SK-N-SH (cell line): ENCODE data around the gene ARID1B. TPM values are rescaled to one million over a fixed set of nuclear protein-coding genes. Genes with fewer than 3 reads are reported as not detected.

Experiments
- CTCF ChIA-PET: fragments of 300-600, 350-600 bp; formaldehyde crosslinking; extraction: SDS; loops from one replicate; lab custom pipeline; 2021; lab: Yijun Ruan, JAX
- POLR2A ChIA-PET: fragments of 350-600 bp; sonication (Branson Sonifier 250); formaldehyde crosslinking; extraction: SDS; loops from one replicate; lab custom pipeline; 2020; ENCODE audit warnings: antibody characterized with exemption, inconsistent platforms; lab: Yijun Ruan, JAX
- DNase-seq: peaks from one replicate; pipeline ENCODE4 v3.0.0; 2012
- H2AFZ ChIP-seq: fragments of 200-600 bp; sonication (generic); 2 replicates; pipeline ENCODE4 v1.8.1; 2016; ENCODE audit warnings: antibody characterized with exemption, mild to moderate bottlenecking, low read depth
- H3F3A ChIP-seq: fragments of 200-600 bp; sonication (generic); replicated peaks from 2 replicates; pipeline ENCODE3; 2016; ENCODE audit warnings: antibody characterized with exemption, mild to moderate bottlenecking; ENCODE audit not compliant: insufficient read depth
- H3K27ac ChIP-seq, 2 experiments: fragments of 200-500 bp in 1 of 2; fragments of 200-600 bp in 1 of 2; sonication (Bioruptor generic) in 1 of 2; sonication (generic), shearing (Covaris generic) in 1 of 2; 2 replicates each; pipeline versions ENCODE4 v1.5.1 to v1.6.1; 2014 to 2016; ENCODE audit warnings: low read depth in 2 of 2, inconsistent platforms in 1 of 2, low read length in 1 of 2, mild to moderate bottlenecking in 1 of 2, mixed read lengths in 1 of 2
- H3K27me3 ChIP-seq: fragments of 200-600 bp; sonication (generic), shearing (Covaris generic); 2 replicates; pipeline ENCODE4 v1.6.1; 2016; ENCODE audit warnings: mixed run types; ENCODE audit not compliant: insufficient read depth
- H3K36me3 ChIP-seq, 2 experiments: fragments of 200-500 bp in 1 of 2; fragments of 200-600 bp in 1 of 2; sonication (Bioruptor generic) in 1 of 2; sonication (generic) in 1 of 2; replicated peaks in 1 of 2; 2 replicates each; pipeline versions ENCODE3 to v1.5.1; 2014 to 2016; ENCODE audit warnings: low read length in 1 of 2, mild to moderate bottlenecking in 1 of 2; ENCODE audit not compliant: insufficient read depth in 2 of 2, control insufficient read depth in 1 of 2
- H3K4me1 ChIP-seq, 2 experiments: fragments of 200-500 bp in 1 of 2; fragments of 200-600 bp in 1 of 2; sonication (Bioruptor generic) in 1 of 2; sonication (generic), shearing (Covaris generic) in 1 of 2; 2 replicates each; pipeline versions ENCODE4 v1.5.1 to v1.6.1; 2014 to 2016; ENCODE audit warnings: low read depth in 1 of 2, low read length in 1 of 2, mixed run types in 1 of 2; ENCODE audit not compliant: insufficient read depth in 2 of 2, control insufficient read depth in 1 of 2
- H3K4me2 ChIP-seq: fragments of 200-600 bp; sonication (generic), shearing (Covaris generic); 2 replicates; pipeline ENCODE4 v1.6.1; 2017; ENCODE audit warnings: mixed run types
- H3K4me3 ChIP-seq, 2 experiments: fragments of 200-500 bp in 1 of 2; fragments of 200-600 bp in 1 of 2; sonication (Bioruptor generic) in 1 of 2; sonication (generic), shearing (Covaris generic) in 1 of 2; 2 replicates each; pipeline versions ENCODE4 v1.5.1 to v1.8.1; 2014 to 2016; ENCODE audit warnings: low read depth in 2 of 2, inconsistent platforms in 1 of 2, low read length in 1 of 2, mild to moderate bottlenecking in 1 of 2, mixed read lengths in 1 of 2, moderate library complexity in 1 of 2
- H3K79me2 ChIP-seq: fragments of 200-600 bp; sonication (generic); 2 replicates; pipeline ENCODE4 v1.8.1; 2017; ENCODE audit warnings: mild to moderate bottlenecking; ENCODE audit not compliant: insufficient read depth
- H3K9ac ChIP-seq: fragments of 200-600 bp; sonication (generic); 2 replicates; pipeline ENCODE4 v1.6.1; 2017; ENCODE audit warnings: mixed run types
- H3K9me2 ChIP-seq: fragments of 200-600 bp; sonication (generic); 2 replicates; pipeline ENCODE4 v1.6.1; 2017; ENCODE audit warnings: mixed run types
- H3K9me3 ChIP-seq: fragments of 200-600 bp; sonication (generic); 2 replicates; pipeline ENCODE4 v1.6.1; 2017; ENCODE audit warnings: mixed run types, mild to moderate bottlenecking, moderate library complexity
- H4K20me1 ChIP-seq: fragments of 200-600 bp; sonication (generic); 2 replicates; pipeline ENCODE4 v1.6.1; 2017; ENCODE audit warnings: mild to moderate bottlenecking, mixed run types; ENCODE audit not compliant: insufficient read depth
- EP300 ChIP-seq, 2 experiments: IDR thresholded peaks; 2 replicates each; pipeline versions ENCODE4 v1.4.0 to v1.6.1; 2012; ENCODE audit warnings: borderline replicate concordance in 1 of 2, low read depth in 1 of 2, low read length in 1 of 2
- EZH2phosphoT487 ChIP-seq: fragments of 200-600 bp; sonication (generic); IDR thresholded peaks from 2 replicates; pipeline ENCODE4 v1.6.1; 2017; ENCODE audit warnings: low read depth, mixed run types, mild to moderate bottlenecking, antibody characterized with exemption, moderate library complexity, borderline replicate concordance
- FOSL2 ChIP-seq: IDR thresholded peaks from 2 replicates; pipeline ENCODE4 v1.4.0; 2012; ENCODE audit warnings: low read depth, mild to moderate bottlenecking, moderate library complexity, borderline replicate concordance
- GABPA ChIP-seq: IDR thresholded peaks from 2 replicates; pipeline ENCODE4 v1.4.0; 2012; ENCODE audit warnings: low read depth, mild to moderate bottlenecking
- GATA2 ChIP-seq: sonication (generic); formaldehyde crosslinking; IDR thresholded peaks from 2 replicates; pipeline ENCODE4 v1.5.0; 2020; ENCODE audit warnings: mild to moderate bottlenecking, missing genetic modification reagents
- JUND ChIP-seq: IDR thresholded peaks from 2 replicates; pipeline ENCODE4 v1.4.0; 2012
- RXRA ChIP-seq: IDR thresholded peaks from 2 replicates; pipeline ENCODE4 v1.4.0; 2012; ENCODE audit warnings: low read depth, mild to moderate bottlenecking, borderline replicate concordance
- TEAD4 ChIP-seq: IDR thresholded peaks from 2 replicates; pipeline ENCODE4 v1.4.0; 2012; ENCODE audit warnings: mild to moderate bottlenecking, borderline replicate concordance; ENCODE audit not compliant: insufficient read depth
- YY1 ChIP-seq: IDR thresholded peaks from 2 replicates; pipeline ENCODE4 v1.4.0; 2012; ENCODE audit warnings: low read depth, mild to moderate bottlenecking
- WGBS: methylation state at CpG from one replicate; pipeline ENCODE4 v1.1.6; 2017; ENCODE audit warnings: low lambda C conversion rate; 5-methylcytosine and 5-hydroxymethylcytosine counted together
- polyA plus RNA-seq, 3 experiments: library from polyadenylated mRNA; depleted of rRNA; stranded (reverse); fragments of >200 nt; gene quantifications; 2 replicates each; pipeline ENCODE4 v1.2.3, GENCODE V29; 2012
- TF ChIP-seq, protein P1 (sequence below): IDR thresholded peaks from 2 replicates; pipeline ENCODE4 v1.4.0; 2012; ENCODE audit warnings: low read depth, borderline replicate concordance
- TF ChIP-seq, protein P2 (sequence below): IDR thresholded peaks from 2 replicates; pipeline ENCODE4 v1.4.0; 2012; ENCODE audit warnings: low read depth, borderline replicate concordance
- TF ChIP-seq, protein P3 (sequence below): fragments of 200-600 bp; sonication (generic); IDR thresholded peaks from 2 replicates; pipeline ENCODE4 v1.6.1; 2017; ENCODE audit warnings: antibody characterized with exemption, mild to moderate bottlenecking, moderate library complexity
- TF ChIP-seq, protein P4 (sequence below): IDR thresholded peaks from 2 replicates; pipeline ENCODE4 v1.6.1; 2012; ENCODE audit warnings: mild to moderate bottlenecking, low read depth, low read length, moderate library complexity

ARID1B gene
- polyA plus RNA-seq, 1 of the 3 experiments (the other 2 are of a cell fraction), result 13.6 TPM

DNA sequence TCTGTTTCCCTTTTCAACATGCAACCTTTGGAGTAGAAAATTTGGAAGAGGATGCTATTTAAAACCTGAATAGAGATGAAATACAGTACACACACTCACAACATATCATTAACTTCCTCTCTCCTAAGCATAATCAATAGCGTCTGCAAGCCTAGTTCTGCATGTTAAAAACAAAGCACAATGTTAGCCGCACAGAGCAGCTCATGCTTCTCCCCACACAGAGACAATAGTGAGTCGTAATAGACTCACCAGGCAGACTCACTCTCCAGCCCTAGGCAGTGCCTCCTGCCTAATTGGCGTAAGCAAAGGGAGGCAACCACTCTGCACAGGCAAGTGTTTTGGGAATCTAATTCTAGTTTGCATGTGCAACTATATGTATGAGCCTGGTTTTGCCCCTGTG, 45.8 kb upstream of the ARID1B start:
- no peak for DNase-seq
- peaks cover 4% of the 10 kb centered on the region for H3F3A ChIP-seq
- H4K20me1 ChIP-seq, result no peaks in the 10 kb centered on the region
- no peaks in the 10 kb centered on the region for H3K79me2 ChIP-seq
- TF ChIP-seq YY1 (no peak), JUND (peak; percentile 46; the same call in 1 of the 2 replicates), TEAD4 (no peak), EZH2phosphoT487 (no peak), FOSL2 (peak; percentile 78)
- TF ChIP-seq, protein P1, sequence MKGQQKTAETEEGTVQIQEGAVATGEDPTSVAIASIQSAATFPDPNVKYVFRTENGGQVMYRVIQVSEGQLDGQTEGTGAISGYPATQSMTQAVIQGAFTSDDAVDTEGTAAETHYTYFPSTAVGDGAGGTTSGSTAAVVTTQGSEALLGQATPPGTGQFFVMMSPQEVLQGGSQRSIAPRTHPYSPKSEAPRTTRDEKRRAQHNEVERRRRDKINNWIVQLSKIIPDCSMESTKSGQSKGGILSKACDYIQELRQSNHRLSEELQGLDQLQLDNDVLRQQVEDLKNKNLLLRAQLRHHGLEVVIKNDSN, result no peak
- ChIA-PET CTCF (interaction anchor here (0.8 to 1.3 kb wide), 3 partner anchors 21 to 167 kb away, joined by 3 read pairs; no protein-coding TSS in a partner anchor), POLR2A (no interaction called here)
- no peak overlapping the region for H3K4me2 ChIP-seq
- no peaks in the 10 kb centered on the region for H3K9me3 ChIP-seq
- WGBS, result 34% methylated on average over 4 of the region's 4 CpGs
- no peaks in the 10 kb centered on the region for H3K9me2 ChIP-seq
- no peak overlapping the region for H3K27ac ChIP-seq
- H2AFZ ChIP-seq, result no peak overlapping the region
- no peak overlapping the region for H3K4me3 ChIP-seq
- no peaks in the 10 kb centered on the region; the same call in 1 of the 2 replicates for H3K27me3 ChIP-seq
- H3K9ac ChIP-seq, result no peak overlapping the region
- peaks cover 3 to 4% of the 10 kb centered on the region in 2 experiments; a peak in 2 of 4 replicates for H3K4me1 ChIP-seq
- no peaks in the 10 kb centered on the region for H3K36me3 ChIP-seq

DNA sequence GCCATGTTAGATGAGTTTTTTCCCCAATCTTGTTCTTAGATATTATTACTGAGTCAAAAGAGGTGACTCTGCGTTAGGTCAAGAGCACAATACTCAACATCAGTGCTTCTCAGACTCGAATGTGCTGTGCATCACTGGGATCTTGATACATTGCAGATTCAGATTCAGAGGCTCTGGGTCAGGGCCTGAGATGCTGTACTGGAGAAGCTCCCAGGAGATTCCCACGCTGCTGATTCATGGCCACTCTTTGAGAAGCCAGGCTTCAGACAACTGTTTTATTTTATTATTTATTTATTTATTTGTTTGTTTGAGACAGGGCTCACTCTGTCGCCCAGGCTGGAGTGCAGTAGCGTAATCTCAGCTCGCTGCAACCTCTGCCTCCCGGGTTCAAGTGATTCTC, 41.4 kb upstream of the ARID1B start:
- CTCF ChIA-PET, result no interaction called here
- H3K27me3 ChIP-seq, result no peaks in the 10 kb centered on the region
- peaks cover 8% of the 10 kb centered on the region; the same call in 1 of the 2 replicates for H3K9me3 ChIP-seq
- no peaks in the 10 kb centered on the region for H3K79me2 ChIP-seq
- H3K9ac ChIP-seq, result no peak overlapping the region
- no peaks in the 10 kb centered on the region for H3K9me2 ChIP-seq
- 81% methylated on average over 7 of the region's 7 CpGs for WGBS
- H3K4me1 ChIP-seq, result peaks cover 3 to 4% of the 10 kb centered on the region in 2 experiments; a peak in 2 of 4 replicates
- H4K20me1 ChIP-seq, result no peaks in the 10 kb centered on the region
- no peak for DNase-seq
- no peak overlapping the region for H3K4me3 ChIP-seq
- no peaks in the 10 kb centered on the region for H3K36me3 ChIP-seq
- H3K4me2 ChIP-seq, result no peak overlapping the region
- H3F3A ChIP-seq, result no peaks in the 10 kb centered on the region
- no peak overlapping the region for H3K27ac ChIP-seq
- POLR2A ChIA-PET, result no interaction called here
- TF ChIP-seq EP300 (IDR thresholded peaks at IDR 0.05; ENCODE audit: borderline replicate concordance in 1 of 2, low read depth in 1 of 2, low read length in 1 of 2), result no peak
- TF ChIP-seq, protein P2, sequence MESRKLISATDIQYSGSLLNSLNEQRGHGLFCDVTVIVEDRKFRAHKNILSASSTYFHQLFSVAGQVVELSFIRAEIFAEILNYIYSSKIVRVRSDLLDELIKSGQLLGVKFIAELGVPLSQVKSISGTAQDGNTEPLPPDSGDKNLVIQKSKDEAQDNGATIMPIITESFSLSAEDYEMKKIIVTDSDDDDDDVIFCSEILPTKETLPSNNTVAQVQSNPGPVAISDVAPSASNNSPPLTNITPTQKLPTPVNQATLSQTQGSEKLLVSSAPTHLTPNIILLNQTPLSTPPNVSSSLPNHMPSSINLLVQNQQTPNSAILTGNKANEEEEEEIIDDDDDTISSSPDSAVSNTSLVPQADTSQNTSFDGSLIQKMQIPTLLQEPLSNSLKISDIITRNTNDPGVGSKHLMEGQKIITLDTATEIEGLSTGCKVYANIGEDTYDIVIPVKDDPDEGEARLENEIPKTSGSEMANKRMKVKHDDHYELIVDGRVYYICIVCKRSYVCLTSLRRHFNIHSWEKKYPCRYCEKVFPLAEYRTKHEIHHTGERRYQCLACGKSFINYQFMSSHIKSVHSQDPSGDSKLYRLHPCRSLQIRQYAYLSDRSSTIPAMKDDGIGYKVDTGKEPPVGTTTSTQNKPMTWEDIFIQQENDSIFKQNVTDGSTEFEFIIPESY, result no peak
- TF ChIP-seq GABPA, result no peak
- TF ChIP-seq RXRA, result no peak
- TF ChIP-seq, protein P3, sequence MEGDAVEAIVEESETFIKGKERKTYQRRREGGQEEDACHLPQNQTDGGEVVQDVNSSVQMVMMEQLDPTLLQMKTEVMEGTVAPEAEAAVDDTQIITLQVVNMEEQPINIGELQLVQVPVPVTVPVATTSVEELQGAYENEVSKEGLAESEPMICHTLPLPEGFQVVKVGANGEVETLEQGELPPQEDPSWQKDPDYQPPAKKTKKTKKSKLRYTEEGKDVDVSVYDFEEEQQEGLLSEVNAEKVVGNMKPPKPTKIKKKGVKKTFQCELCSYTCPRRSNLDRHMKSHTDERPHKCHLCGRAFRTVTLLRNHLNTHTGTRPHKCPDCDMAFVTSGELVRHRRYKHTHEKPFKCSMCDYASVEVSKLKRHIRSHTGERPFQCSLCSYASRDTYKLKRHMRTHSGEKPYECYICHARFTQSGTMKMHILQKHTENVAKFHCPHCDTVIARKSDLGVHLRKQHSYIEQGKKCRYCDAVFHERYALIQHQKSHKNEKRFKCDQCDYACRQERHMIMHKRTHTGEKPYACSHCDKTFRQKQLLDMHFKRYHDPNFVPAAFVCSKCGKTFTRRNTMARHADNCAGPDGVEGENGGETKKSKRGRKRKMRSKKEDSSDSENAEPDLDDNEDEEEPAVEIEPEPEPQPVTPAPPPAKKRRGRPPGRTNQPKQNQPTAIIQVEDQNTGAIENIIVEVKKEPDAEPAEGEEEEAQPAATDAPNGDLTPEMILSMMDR, result no peak
- TF ChIP-seq, protein P4, sequence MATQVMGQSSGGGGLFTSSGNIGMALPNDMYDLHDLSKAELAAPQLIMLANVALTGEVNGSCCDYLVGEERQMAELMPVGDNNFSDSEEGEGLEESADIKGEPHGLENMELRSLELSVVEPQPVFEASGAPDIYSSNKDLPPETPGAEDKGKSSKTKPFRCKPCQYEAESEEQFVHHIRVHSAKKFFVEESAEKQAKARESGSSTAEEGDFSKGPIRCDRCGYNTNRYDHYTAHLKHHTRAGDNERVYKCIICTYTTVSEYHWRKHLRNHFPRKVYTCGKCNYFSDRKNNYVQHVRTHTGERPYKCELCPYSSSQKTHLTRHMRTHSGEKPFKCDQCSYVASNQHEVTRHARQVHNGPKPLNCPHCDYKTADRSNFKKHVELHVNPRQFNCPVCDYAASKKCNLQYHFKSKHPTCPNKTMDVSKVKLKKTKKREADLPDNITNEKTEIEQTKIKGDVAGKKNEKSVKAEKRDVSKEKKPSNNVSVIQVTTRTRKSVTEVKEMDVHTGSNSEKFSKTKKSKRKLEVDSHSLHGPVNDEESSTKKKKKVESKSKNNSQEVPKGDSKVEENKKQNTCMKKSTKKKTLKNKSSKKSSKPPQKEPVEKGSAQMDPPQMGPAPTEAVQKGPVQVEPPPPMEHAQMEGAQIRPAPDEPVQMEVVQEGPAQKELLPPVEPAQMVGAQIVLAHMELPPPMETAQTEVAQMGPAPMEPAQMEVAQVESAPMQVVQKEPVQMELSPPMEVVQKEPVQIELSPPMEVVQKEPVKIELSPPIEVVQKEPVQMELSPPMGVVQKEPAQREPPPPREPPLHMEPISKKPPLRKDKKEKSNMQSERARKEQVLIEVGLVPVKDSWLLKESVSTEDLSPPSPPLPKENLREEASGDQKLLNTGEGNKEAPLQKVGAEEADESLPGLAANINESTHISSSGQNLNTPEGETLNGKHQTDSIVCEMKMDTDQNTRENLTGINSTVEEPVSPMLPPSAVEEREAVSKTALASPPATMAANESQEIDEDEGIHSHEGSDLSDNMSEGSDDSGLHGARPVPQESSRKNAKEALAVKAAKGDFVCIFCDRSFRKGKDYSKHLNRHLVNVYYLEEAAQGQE, result no peak
- no peak for TF ChIP-seq GATA2 (CRISPR knock-in tag)
- no peak overlapping the region for H2AFZ ChIP-seq
